RWPE2 (cell line): Measurements from ENCODE around the gene CELF1.
"Not testable (repeated sequence)": the region's sequence is repeated elsewhere in the genome, so short reads cannot be mapped to it uniquely, and the experiment has no call there.

Experiments used
- ATAC-seq: fragments of 200-7000 bp; cut with Tn5 transposase; 3 replicates; pipeline ENCODE4 v1.9.1; 2021; ENCODE audit warnings: low read depth
- DNase-seq: peaks from one replicate; pipeline ENCODE4 v3.0.0-alpha.2; 2020; ENCODE audit warnings: low spot score
- H3K27ac ChIP-seq: fragments of 450-650 bp; 2 replicates; pipeline ENCODE4 v1.5.1; 2017; ENCODE audit warnings: mild to moderate bottlenecking; ENCODE audit not compliant: poor library complexity, severe bottlenecking
- H3K27me3 ChIP-seq: fragments of 250-450 bp; sonication (Bioruptor Pico); 2 replicates; pipeline ENCODE4 v1.5.1; 2021; ENCODE audit warnings: mild to moderate bottlenecking, moderate library complexity; ENCODE audit not compliant: insufficient read depth, poor library complexity, severe bottlenecking
- H3K36me3 ChIP-seq: fragments of 250-450 bp; sonication (Bioruptor Pico); 2 replicates; pipeline ENCODE4 v1.5.1; 2020; ENCODE audit warnings: low read depth, mild to moderate bottlenecking, moderate library complexity
- H3K4me1 ChIP-seq: fragments of 250-450 bp; sonication (Bioruptor Pico); 2 replicates; pipeline ENCODE4 v1.5.1; 2021; ENCODE audit warnings: mild to moderate bottlenecking, moderate library complexity; ENCODE audit not compliant: insufficient read depth, poor library complexity, severe bottlenecking
- H3K4me3 ChIP-seq: fragments of 250-450 bp; sonication (Bioruptor Pico); 2 replicates; pipeline ENCODE4 v1.5.1; 2021; ENCODE audit warnings: mild to moderate bottlenecking, moderate library complexity; ENCODE audit not compliant: severe bottlenecking
- H3K9me3 ChIP-seq: fragments of 250-450 bp; sonication (Bioruptor Pico); 2 replicates; pipeline ENCODE4 v1.5.1; 2021; ENCODE audit warnings: mild to moderate bottlenecking, moderate library complexity; ENCODE audit not compliant: severe bottlenecking
- CTCF ChIP-seq: fragments of 450-650 bp; IDR thresholded peaks from one replicate; pipeline ENCODE4 v1.5.1; 2017; ENCODE audit warnings: mild to moderate bottlenecking, moderate library complexity; ENCODE audit not compliant: poor library complexity, severe bottlenecking

Gene CELF1

DNA sequence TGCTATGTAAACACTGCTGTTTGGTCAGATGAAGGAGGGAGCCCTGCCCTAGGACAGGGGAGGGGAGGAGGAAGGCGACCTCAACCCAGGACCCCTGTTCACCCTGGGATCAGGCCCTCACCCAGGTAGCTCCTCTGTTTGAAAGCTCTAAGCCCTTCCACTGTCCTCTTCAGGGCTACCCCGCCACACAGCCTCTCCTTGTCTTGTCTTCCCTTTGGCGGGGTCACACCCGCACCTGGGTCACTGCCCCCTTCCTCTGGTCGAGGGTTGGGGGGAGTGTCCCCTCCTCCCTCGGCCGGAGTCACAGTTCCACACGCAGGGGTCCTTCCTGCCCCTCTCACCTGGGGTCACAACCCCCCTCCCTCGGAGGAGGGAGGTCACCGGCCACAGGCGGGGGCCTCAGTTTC is 12.0 kb upstream of the CELF1 start:
- Histone ChIP-seq H3K36me3 (peaks cover 25% of the 10 kb centered on the region), H3K9me3 (no peaks in the 10 kb centered on the region), H3K4me3 (peak overlapping the region; percentile 61), H3K4me1 (peaks cover 3% of the 10 kb centered on the region), H3K27ac (peak overlapping the region; percentile 51), H3K27me3 (no peaks in the 10 kb centered on the region)
- DNase-seq, result no peak
- ATAC-seq, result no peak; the same call in 2 of the 3 replicates
- TF ChIP-seq CTCF, result no peak

DNA sequence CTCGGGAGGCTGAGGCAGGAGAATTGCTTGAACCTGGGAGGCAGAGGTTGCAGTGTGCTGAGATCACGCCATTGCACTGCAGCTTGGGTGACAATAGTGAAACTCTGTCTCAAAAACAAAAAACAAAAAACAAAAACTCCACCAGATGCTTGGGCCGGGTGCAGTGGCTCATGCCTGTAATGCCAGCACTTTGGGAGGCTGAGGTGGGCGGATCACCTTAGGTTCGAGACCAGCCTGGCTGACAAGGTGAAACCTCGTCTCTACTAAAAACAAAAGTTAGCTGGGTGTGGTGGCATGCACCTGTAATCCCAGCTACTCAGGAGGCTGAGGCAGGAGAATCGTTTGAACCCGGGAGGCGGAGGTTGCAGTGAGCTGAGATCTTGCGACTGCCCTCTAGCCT is 11.4 kb upstream of the CELF1 start:
- not testable (repeated sequence) for H3K27ac ChIP-seq, H3K4me3 ChIP-seq, H3K9me3 ChIP-seq, H3K27me3 ChIP-seq, H3K4me1 ChIP-seq, DNase-seq, ATAC-seq
- peaks cover 19% of the 10 kb centered on the region for H3K36me3 ChIP-seq

- not testable (repeated sequence) for ATAC-seq, H3K27ac ChIP-seq, H3K27me3 ChIP-seq, H3K4me3 ChIP-seq, H3K4me1 ChIP-seq, H3K9me3 ChIP-seq, H3K36me3 ChIP-seq, DNase-seq
Measured at GRCh38 chr11:47562393-47562792, 9.5 kb upstream of the CELF1 start.

DNA sequence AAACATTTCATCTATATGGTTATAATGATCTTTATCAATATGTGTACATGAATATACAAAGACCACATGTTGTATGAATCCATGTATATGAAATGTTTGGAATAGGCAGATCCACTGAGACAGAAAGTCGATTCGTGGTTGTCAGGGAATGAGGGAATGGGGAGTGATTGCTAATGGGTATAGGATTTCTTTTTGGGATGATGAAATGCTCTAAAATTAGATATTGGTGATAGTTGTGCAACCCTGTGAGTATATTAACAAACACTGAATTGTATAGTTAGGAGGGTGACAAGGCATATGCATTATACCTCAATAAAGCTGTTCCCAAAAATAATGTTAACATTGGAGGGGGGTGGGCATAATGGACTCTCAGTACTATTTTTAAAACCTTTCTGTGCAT is 7.5 kb upstream of the CELF1 start:
- DNase-seq (no peak), ATAC-seq (no peak)
- no peak overlapping the region for H3K27ac ChIP-seq
- TF ChIP-seq CTCF, result no peak
- H3K4me1 ChIP-seq, result no peaks in the 10 kb centered on the region
- no peaks in the 10 kb centered on the region for H3K9me3 ChIP-seq
- H3K36me3 ChIP-seq, result no peaks in the 10 kb centered on the region
- H3K27me3 ChIP-seq, result no peaks in the 10 kb centered on the region
- no peak overlapping the region for H3K4me3 ChIP-seq

- Histone ChIP-seq H3K4me3 (no peak overlapping the region), H3K36me3 (no peaks in the 10 kb centered on the region), H3K4me1 (no peaks in the 10 kb centered on the region), H3K27ac (no peak overlapping the region), H3K27me3 (no peaks in the 10 kb centered on the region), H3K9me3 (no peaks in the 10 kb centered on the region)
- ATAC-seq (no peak), DNase-seq (no peak)
- no peak for TF ChIP-seq CTCF
Measured at GRCh38 chr11:47558695-47559094, 5.8 kb upstream of the CELF1 start.

GRCh38 chr11:47557004-47557403 is 4.1 kb upstream of the CELF1 start:
- H3K27ac ChIP-seq, H3K4me1 ChIP-seq, H3K4me3 ChIP-seq, H3K9me3 ChIP-seq, ATAC-seq, H3K27me3 ChIP-seq, DNase-seq, H3K36me3 ChIP-seq: not testable (repeated sequence)
